WTC11 (cell line): ENCODE data around the gene OR4D1. TPM values are rescaled to one million over a fixed set of nuclear protein-coding genes. Genes with fewer than 3 reads are reported as not detected.
"Not testable (repeated sequence)": the region's sequence is repeated elsewhere in the genome, so short reads cannot be mapped to it uniquely, and the experiment has no call there.

Experiments
- ATAC-seq: fragments of 200-7000 bp; cut with Tn5 transposase; 2 replicates; pipeline ENCODE4 v1.10.0; 2021; ENCODE audit warnings: mild to moderate bottlenecking, moderate library complexity
- CTCF ChIA-PET: fragments of 300-600 bp; sonication (Branson Sonifier 250); formaldehyde crosslinking; loops from one replicate; lab custom pipeline; 2021; ENCODE audit warnings: antibody characterized with exemption; lab: Charles Lee
- POLR2A ChIA-PET: fragments of 350-600 bp; sonication (Branson Sonifier 250); formaldehyde crosslinking; loops from one replicate; lab custom pipeline; 2021; ENCODE audit warnings: antibody characterized with exemption; lab: Charles Lee
- DNase-seq: peaks from one replicate; pipeline ENCODE4 v3.0.0; 2021; ENCODE audit warnings: low spot score
- H3K27ac Mint-ChIP-seq: 2 replicates; pipeline ENCODE4 v1.8.0; 2021; ENCODE audit warnings: mixed read lengths
- H3K27me3 Mint-ChIP-seq: 2 replicates; pipeline ENCODE4 v1.8.0; 2021; ENCODE audit warnings: low read depth, mild to moderate bottlenecking, moderate library complexity, mixed read lengths
- H3K36me3 Mint-ChIP-seq: 2 replicates; pipeline ENCODE4 v1.8.0; 2021; ENCODE audit warnings: mixed read lengths
- H3K4me1 Mint-ChIP-seq: 2 replicates; pipeline ENCODE4 v1.8.0; 2022; ENCODE audit warnings: mixed read lengths
- H3K4me3 Mint-ChIP-seq: 2 replicates; pipeline ENCODE4 v1.8.0; 2021; ENCODE audit warnings: mild to moderate bottlenecking, moderate library complexity, mixed read lengths
- H3K9me3 Mint-ChIP-seq: 2 replicates; pipeline ENCODE4 v1.8.0; 2021; ENCODE audit warnings: mixed read lengths
- FOXJ3 ChIP-seq: sonication (generic); formaldehyde crosslinking; IDR thresholded peaks from 2 replicates; pipeline ENCODE4 v1.9.0; 2021; ENCODE audit warnings: missing genetic modification reagents, mild to moderate bottlenecking, borderline replicate concordance
- FOXP1 ChIP-seq: sonication (generic); formaldehyde crosslinking; IDR thresholded peaks from 2 replicates; pipeline ENCODE4 v1.8.0; 2022; ENCODE audit warnings: missing genetic modification reagents, mild to moderate bottlenecking, moderate library complexity, borderline replicate concordance
- IRF2 ChIP-seq: sonication (generic); formaldehyde crosslinking; IDR thresholded peaks from 2 replicates; pipeline ENCODE4 v1.8.0; 2022; ENCODE audit warnings: low read depth, missing genetic modification reagents, borderline replicate concordance
- MXD4 ChIP-seq: fragments of 250-450 bp; sonication (Bioruptor Pico); IDR thresholded peaks from 2 replicates; pipeline ENCODE4 v1.8.0; 2021; ENCODE audit warnings: mild to moderate bottlenecking, moderate library complexity, borderline replicate concordance
- MYBL2 ChIP-seq: sonication (generic); formaldehyde crosslinking; IDR thresholded peaks from 2 replicates; pipeline ENCODE4 v1.8.1; 2023; ENCODE audit warnings: mild to moderate bottlenecking, moderate library complexity, missing genetic modification reagents
- NR2C2 ChIP-seq: sonication (generic); formaldehyde crosslinking; IDR thresholded peaks from 2 replicates; pipeline ENCODE4 v1.8.0; 2022; ENCODE audit warnings: mild to moderate bottlenecking, missing genetic modification reagents
- NR3C1 ChIP-seq: sonication (generic); formaldehyde crosslinking; conservative IDR thresholded peaks from 2 replicates; pipeline ENCODE4 v1.8.1; 2023; ENCODE audit warnings: low read depth, mild to moderate bottlenecking, missing genetic modification reagents
- TEAD4 ChIP-seq: sonication (generic); formaldehyde crosslinking; IDR thresholded peaks from 2 replicates; pipeline ENCODE4 v1.8.0; 2022; ENCODE audit warnings: mild to moderate bottlenecking, missing genetic modification reagents
- ZNF219 ChIP-seq: sonication (generic); formaldehyde crosslinking; IDR thresholded peaks from 2 replicates; pipeline ENCODE4 v1.8.0; 2023; ENCODE audit warnings: missing genetic modification reagents, mild to moderate bottlenecking, borderline replicate concordance
- ZNF232 ChIP-seq: sonication (generic); formaldehyde crosslinking; IDR thresholded peaks from 2 replicates; pipeline ENCODE4 v1.8.0; 2022; ENCODE audit warnings: mild to moderate bottlenecking, missing genetic modification reagents
- ZNF416 ChIP-seq: fragments of 250-450 bp; sonication (Bioruptor Pico); IDR thresholded peaks from 2 replicates; pipeline ENCODE4 v1.9.0; 2021; ENCODE audit warnings: mild to moderate bottlenecking, inconsistent platforms
- total RNA-seq: library from RNA; stranded (reverse); gene quantifications from 3 replicates; pipeline ENCODE4 v1.2.3, GENCODE V29; 2021
- TF ChIP-seq, protein P1 (sequence below): sonication (generic); formaldehyde crosslinking; IDR thresholded peaks from 2 replicates; pipeline ENCODE4 v1.8.1; 2023; ENCODE audit warnings: mild to moderate bottlenecking, missing genetic modification reagents, moderate library complexity
- TF ChIP-seq, protein P2 (sequence below): fragments of 250-450 bp; sonication (Bioruptor Pico); IDR thresholded peaks from 2 replicates; pipeline ENCODE4 v1.9.0; 2021; ENCODE audit warnings: mild to moderate bottlenecking
- TF ChIP-seq, protein P3 (sequence below): sonication (generic); formaldehyde crosslinking; IDR thresholded peaks from 2 replicates; pipeline ENCODE4 v1.8.1; 2022; ENCODE audit warnings: missing genetic modification reagents, borderline replicate concordance
- TF ChIP-seq, protein P4 (sequence below): sonication (generic); formaldehyde crosslinking; IDR thresholded peaks from 2 replicates; pipeline ENCODE4 v1.8.1; 2023; ENCODE audit warnings: mild to moderate bottlenecking, missing genetic modification reagents

Gene OR4D1
- total RNA-seq, 1 experiment from 2014 or later: 0.17 TPM

DNA sequence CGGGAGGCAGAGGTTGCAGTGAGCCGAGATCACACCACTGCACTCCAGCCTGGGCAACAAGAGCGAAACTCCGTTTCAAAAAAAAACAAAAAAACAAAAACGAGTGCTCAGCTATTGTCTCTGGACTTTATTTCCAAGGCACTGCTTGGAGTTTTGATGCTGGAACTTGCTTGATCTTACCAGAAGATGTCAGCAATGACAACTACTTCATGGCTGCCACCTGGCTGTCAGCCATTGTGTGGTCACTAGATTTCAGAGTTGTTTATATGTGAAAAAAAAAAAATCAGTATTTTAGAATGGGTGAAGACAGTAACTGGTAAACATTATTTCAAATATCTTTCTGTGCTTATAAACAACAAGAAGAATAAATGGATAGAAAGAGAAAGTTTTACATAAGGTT lies 26.3 kb upstream of the OR4D1 start (continued):
- TF ChIP-seq MXD4 (CRISPR knock-in tag) (no peak), IRF2 (no peak), FOXJ3 (CRISPR knock-in tag) (no peak)
- TF ChIP-seq, protein P1, sequence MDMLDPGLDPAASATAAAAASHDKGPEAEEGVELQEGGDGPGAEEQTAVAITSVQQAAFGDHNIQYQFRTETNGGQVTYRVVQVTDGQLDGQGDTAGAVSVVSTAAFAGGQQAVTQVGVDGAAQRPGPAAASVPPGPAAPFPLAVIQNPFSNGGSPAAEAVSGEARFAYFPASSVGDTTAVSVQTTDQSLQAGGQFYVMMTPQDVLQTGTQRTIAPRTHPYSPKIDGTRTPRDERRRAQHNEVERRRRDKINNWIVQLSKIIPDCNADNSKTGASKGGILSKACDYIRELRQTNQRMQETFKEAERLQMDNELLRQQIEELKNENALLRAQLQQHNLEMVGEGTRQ (CRISPR knock-in tag): no peak
- TF ChIP-seq, all 79 proteins: peak for 0

DNA sequence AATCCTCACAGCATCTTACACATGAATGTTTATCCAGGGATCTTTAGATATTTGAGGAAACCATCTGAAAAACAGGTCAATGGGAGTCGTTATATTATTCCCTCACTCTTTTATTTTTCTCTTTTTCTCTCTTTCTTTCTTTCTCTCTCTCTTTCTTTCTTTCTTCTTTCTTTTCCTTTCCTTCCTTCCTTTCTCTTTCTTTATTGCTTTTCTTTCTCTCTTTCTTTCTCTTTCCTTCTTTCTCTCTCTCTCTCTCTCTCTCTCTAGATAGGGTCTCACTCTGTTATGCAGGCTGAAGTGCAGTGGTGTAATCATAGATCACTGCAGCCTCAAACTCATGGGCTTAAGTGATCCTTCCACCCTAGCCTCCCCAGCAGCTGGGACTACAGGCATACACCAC lies 20.3 kb upstream of the OR4D1 start:
- POLR2A ChIA-PET: no interaction called here
- H3K36me3 Mint-ChIP-seq: no peaks in the 10 kb centered on the region
- CTCF ChIA-PET: no interaction called here
- ATAC-seq (no peak), DNase-seq (no peak)
- no peak overlapping the region for H3K4me3 Mint-ChIP-seq
- H3K27ac Mint-ChIP-seq: no peak overlapping the region
- H3K27me3 Mint-ChIP-seq: peaks cover 52% of the 10 kb centered on the region
- no peaks in the 10 kb centered on the region for H3K4me1 Mint-ChIP-seq
- H3K9me3 Mint-ChIP-seq: no peaks in the 10 kb centered on the region
- TF ChIP-seq NR2C2: no peak
- no peak for TF ChIP-seq NR3C1
- TF ChIP-seq FOXJ3 (CRISPR knock-in tag): no peak
- TF ChIP-seq MYBL2: no peak
- no peak for TF ChIP-seq ZNF232 (CRISPR knock-in tag)
- TF ChIP-seq, protein P2, sequence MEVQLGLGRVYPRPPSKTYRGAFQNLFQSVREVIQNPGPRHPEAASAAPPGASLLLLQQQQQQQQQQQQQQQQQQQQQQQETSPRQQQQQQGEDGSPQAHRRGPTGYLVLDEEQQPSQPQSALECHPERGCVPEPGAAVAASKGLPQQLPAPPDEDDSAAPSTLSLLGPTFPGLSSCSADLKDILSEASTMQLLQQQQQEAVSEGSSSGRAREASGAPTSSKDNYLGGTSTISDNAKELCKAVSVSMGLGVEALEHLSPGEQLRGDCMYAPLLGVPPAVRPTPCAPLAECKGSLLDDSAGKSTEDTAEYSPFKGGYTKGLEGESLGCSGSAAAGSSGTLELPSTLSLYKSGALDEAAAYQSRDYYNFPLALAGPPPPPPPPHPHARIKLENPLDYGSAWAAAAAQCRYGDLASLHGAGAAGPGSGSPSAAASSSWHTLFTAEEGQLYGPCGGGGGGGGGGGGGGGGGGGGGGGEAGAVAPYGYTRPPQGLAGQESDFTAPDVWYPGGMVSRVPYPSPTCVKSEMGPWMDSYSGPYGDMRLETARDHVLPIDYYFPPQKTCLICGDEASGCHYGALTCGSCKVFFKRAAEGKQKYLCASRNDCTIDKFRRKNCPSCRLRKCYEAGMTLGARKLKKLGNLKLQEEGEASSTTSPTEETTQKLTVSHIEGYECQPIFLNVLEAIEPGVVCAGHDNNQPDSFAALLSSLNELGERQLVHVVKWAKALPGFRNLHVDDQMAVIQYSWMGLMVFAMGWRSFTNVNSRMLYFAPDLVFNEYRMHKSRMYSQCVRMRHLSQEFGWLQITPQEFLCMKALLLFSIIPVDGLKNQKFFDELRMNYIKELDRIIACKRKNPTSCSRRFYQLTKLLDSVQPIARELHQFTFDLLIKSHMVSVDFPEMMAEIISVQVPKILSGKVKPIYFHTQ (CRISPR knock-in tag): no peak
- TF ChIP-seq, protein P3, sequence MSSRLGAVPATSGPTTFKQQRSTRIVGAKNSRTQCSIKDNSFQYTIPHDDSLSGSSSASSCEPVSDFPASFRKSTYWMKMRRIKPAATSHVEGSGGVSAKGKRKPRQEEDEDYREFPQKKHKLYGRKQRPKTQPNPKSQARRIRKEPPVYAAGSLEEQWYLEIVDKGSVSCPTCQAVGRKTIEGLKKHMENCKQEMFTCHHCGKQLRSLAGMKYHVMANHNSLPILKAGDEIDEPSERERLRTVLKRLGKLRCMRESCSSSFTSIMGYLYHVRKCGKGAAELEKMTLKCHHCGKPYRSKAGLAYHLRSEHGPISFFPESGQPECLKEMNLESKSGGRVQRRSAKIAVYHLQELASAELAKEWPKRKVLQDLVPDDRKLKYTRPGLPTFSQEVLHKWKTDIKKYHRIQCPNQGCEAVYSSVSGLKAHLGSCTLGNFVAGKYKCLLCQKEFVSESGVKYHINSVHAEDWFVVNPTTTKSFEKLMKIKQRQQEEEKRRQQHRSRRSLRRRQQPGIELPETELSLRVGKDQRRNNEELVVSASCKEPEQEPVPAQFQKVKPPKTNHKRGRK (CRISPR knock-in tag): no peak
- TF ChIP-seq FOXP1 (CRISPR knock-in tag): no peak
- no peak for TF ChIP-seq ZNF416
- no peak for TF ChIP-seq ZNF219
- TF ChIP-seq TEAD4: no peak
- TF ChIP-seq, protein P4, sequence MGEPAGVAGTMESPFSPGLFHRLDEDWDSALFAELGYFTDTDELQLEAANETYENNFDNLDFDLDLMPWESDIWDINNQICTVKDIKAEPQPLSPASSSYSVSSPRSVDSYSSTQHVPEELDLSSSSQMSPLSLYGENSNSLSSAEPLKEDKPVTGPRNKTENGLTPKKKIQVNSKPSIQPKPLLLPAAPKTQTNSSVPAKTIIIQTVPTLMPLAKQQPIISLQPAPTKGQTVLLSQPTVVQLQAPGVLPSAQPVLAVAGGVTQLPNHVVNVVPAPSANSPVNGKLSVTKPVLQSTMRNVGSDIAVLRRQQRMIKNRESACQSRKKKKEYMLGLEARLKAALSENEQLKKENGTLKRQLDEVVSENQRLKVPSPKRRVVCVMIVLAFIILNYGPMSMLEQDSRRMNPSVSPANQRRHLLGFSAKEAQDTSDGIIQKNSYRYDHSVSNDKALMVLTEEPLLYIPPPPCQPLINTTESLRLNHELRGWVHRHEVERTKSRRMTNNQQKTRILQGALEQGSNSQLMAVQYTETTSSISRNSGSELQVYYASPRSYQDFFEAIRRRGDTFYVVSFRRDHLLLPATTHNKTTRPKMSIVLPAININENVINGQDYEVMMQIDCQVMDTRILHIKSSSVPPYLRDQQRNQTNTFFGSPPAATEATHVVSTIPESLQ (CRISPR knock-in tag): no peak
- TF ChIP-seq, all 79 proteins: peak for 0

DNA sequence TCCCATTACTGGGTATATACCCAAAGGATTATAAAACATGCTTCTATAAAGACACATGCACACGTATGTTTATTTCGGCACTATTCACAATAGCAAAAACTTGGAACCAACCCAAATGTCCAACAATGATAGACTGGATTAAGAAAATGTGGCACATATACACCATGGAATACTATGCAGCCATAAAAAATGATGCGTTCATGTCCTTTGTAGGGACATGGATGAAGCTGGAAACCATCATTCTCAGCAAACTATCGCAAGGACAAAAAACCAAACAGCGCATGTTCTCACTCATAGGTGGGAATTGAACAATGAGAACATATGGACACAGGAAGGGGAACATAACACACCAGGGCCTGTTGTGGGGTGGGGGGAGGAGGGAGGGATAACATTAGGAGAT lies 15.5 kb upstream of the OR4D1 start:
- peaks cover 56% of the 10 kb centered on the region for H3K27me3 Mint-ChIP-seq
- H3K4me1 Mint-ChIP-seq, ATAC-seq, H3K27ac Mint-ChIP-seq, DNase-seq, CTCF ChIA-PET, H3K36me3 Mint-ChIP-seq, POLR2A ChIA-PET, H3K4me3 Mint-ChIP-seq, H3K9me3 Mint-ChIP-seq: not testable (repeated sequence)
